Left colon (tissue), 2 donors: ENCODE results near the gene C3. TPM values are rescaled to one million over a fixed set of nuclear protein-coding genes. Genes with fewer than 3 reads are reported as not detected.
"Not testable (repeated sequence)": the region's sequence is repeated elsewhere in the genome, so short reads cannot be mapped to it uniquely, and the experiment has no call there.

Source experiments
- ATAC-seq: fragments of 200-7000 bp; cut with Tn5 transposase; one replicate; pipeline ENCODE4 v1.9.1; 2020; ENCODE audit warnings: mild to moderate bottlenecking, moderate library complexity
- DNase-seq, 2 donors: peaks; one replicate each; pipeline ENCODE4 v3.0.0-alpha.2; 2020
- intact Hi-C, 2 donors: fragments of 100-400 bp; cut with DNase I in 1 of 2; cut with micrococcal nuclease in 1 of 2; formaldehyde crosslinking; loops; one replicate each; pipeline versions ENCODE4 v1.11.2 to v1.14.0; 2022; cut with DNase I, micrococcal nuclease
- total RNA-seq, 2 donors: library from RNA; stranded (reverse); fragmentation: NEBNext Ultra II Directional; extraction: Animal tissue kit (Norgen Biotek cat#: 25700); gene quantifications; one replicate each; pipeline ENCODE4 v1.2.1, GENCODE V29; 2021
- donor health status: DM: no; HTN: no; CAD: no.
- donor health status: DM: yes; HTN: yes; CAD: no.

C3 gene
- total RNA-seq, 2 donors from 2014 or later, result 49.0 to 162 TPM

DNA sequence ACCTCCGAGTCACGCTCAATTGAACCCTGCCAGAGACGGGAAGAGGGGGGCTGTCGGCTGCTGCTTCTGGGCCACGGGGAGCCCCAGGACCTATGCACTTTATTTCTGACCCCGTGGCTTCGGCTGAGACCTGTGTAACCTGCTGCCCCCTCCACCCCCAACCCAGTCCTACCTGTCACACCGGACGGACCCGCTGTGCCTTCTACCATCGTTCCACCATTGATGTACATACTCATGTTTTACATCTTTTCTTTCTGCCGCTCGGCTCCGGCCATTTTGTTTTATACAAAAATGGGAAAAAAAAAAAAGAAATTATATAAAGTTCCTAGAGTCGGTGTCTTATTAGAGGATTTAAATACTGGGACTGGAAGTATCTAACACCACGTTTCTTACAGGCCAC, 30.7 kb upstream of the C3 start:
- intact Hi-C loops, result no loop called here
- ATAC-seq, result no peak
- no peak for DNase-seq

DNA sequence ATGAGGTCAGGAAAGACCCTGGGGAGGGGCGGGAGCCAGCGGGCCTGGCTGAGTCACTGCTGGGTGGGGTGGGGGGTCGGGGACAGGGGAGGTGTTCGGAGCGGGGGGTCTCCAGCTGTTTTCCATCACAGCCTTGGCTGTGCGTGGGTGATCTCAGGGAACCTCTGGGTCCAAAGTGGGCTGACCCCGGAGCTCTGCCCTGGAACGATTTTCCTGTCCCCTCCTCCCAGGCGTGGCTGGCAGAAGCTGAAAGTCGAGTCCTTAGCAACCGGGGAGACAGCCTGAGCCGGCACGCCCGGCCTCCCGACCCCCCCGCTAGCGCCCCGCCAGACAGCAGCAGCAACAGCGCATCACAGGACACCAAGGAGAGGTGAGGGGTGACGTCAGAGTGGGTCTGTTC, 29.6 kb upstream of the C3 start:
- intact Hi-C loops, result no loop called here
- ATAC-seq (no peak), DNase-seq (peak in 1 of 2 donors; percentile 38)

DNA sequence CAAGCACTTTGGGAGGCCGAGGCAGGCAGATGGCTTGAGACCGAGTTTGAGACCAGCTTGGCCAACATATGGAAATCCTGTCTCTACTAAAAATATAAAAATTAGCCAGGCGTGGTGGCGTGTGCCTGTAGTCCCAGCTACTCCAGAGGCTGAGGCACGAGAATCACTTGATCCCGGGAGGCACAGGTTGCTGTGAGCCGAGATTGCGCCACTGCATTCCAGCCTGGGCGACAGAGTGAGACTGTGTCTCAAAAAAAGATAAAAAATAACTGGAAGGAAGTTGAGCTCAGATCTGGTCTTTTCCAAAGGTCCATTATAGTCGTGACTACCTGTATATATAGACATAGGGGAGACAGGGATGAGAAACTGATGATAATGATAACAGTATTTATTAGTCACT, 28.1 kb upstream of the C3 start:
- intact Hi-C loops, result loop anchor here in 1 of 2 donors (10.0 kb wide), 1 partner anchor 106 kb away; no protein-coding TSS in a partner anchor
- DNase-seq, ATAC-seq: not testable (repeated sequence)

DNA sequence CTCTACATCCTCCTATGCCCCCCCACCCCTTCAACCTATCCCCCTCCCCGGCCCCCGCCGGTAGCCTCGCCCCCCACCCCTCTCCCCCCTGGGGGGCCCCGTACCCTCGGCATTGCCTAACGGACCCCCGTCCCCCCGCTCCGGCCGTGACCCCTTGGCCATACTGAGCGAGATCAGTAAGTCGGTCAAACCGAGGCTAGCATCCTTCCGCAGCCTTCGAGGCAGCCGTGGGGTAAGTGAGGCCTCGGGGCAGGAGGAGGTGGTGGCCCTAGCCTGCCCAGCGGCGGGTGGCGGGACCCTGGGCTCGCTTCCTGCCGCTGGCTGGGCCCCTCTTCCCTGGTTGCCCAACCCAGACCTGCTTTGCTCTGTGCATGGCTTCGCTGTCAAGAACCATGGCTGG, 25.5 kb upstream of the C3 start:
- no peak for ATAC-seq
- intact Hi-C loops, result loop anchor here in 1 of 2 donors (10.0 kb wide), 1 partner anchor 109 kb away; no protein-coding TSS in a partner anchor

DNA sequence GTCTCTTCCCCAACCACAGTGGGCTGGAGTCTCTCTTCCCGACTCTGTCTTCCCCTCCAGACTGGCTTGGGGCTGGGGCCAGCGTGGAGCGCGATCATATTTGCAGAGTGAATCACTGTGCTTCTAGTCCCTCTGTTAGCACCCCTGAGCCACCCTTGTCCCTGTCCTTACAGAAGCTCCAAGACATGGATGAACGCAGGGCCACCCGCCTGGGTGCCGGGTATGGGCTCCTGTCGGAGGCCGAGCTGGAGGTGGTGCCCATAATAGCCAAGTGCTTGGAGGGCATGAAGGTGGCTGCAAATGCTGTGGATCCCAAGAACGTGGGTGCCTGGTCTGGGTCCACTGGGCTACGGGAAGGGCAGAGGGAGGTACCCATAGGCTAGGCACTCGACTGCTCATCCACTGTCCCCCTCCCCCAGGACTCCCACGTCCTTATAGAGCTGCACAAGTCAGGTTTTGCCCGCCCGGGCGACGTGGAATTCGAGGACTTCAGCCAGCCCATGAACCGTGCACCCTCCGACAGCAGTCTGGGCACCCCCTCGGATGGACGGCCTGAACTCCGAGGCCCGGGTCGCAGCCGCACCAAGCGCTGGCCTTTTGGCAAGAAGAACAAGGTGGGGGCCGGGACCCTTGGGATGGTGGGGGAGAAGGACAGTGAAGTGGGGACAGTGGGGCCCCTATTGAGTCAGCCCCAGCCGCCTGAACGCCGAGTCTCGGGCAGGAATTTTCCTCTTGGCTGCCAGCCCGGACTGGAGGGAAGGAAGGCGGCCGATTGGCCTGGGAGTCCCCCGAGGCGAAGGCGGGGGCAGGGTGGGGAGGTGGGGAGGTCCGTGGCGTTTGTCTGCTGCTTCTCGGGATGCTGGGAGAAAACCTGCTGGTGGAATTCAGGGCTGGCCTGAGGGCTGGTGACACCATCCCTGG, 24.2 kb upstream of the C3 start:
- ATAC-seq (peak; percentile 72), DNase-seq (peak; percentile 86 to 87)
- intact Hi-C loops, result loop anchor here in 1 of 2 donors (10.0 kb wide), 1 partner anchor 110 kb away; no protein-coding TSS in a partner anchor

More for the DNA sequence above, 25.5 kb upstream of the C3 start:
- no peak for DNase-seq

DNA sequence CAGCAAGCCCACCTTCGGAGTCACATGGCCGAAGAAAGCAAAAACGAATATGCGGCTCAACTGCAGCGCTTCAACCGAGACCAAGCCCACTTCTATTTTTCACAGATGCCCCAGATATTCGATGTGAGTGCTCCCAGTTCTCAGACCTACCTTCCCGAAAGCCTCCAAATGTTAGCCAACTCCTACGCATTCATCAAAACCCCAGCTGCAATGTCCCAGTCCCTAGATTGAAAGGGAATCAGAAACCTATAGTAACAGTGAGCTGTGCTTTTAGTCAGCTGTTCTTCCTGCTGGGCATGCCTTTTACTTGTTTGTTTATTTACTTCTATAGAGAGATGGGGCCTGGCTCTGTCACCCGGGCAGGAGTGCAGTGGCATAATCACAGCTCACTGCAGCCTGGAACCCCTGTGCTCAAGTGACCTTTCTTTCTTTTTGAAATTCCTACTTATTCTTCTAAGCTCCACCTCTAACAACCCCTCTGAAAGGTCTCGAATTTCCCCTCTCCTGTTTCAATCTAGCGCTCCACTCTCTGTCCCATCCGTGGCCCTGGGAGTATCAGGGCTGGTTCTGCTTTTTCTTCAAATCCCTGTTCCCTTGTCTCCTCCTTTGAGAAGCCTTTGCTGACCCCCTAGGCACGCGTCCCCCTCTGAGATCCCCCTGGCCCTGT, 23.4 kb upstream of the C3 start:
- no peak for DNase-seq
- intact Hi-C loops, result loop anchor here in 1 of 2 donors (10.0 kb wide), 1 partner anchor 111 kb away; no protein-coding TSS in a partner anchor
- no peak for ATAC-seq

DNA sequence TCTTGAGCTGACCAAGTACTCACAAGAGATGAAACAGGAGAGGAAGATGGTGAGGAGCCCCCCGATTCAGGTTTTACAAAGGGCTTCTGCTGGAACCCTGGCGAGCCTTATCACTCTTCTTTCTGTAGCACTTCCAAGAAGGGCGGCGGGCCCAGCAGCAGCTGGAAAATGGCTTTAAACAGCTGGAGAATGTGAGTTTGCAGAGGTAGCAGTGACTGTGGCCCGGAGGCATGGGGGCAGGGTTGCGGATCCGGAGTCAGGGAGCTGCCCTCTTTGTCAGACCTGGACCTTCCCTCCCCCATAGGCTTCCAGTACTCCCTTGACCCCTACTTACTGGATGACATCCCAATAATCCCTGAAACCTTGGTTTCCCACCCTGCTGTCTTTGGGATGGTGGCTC, 22.6 kb upstream of the C3 start:
- DNase-seq, result no peak

DNA sequence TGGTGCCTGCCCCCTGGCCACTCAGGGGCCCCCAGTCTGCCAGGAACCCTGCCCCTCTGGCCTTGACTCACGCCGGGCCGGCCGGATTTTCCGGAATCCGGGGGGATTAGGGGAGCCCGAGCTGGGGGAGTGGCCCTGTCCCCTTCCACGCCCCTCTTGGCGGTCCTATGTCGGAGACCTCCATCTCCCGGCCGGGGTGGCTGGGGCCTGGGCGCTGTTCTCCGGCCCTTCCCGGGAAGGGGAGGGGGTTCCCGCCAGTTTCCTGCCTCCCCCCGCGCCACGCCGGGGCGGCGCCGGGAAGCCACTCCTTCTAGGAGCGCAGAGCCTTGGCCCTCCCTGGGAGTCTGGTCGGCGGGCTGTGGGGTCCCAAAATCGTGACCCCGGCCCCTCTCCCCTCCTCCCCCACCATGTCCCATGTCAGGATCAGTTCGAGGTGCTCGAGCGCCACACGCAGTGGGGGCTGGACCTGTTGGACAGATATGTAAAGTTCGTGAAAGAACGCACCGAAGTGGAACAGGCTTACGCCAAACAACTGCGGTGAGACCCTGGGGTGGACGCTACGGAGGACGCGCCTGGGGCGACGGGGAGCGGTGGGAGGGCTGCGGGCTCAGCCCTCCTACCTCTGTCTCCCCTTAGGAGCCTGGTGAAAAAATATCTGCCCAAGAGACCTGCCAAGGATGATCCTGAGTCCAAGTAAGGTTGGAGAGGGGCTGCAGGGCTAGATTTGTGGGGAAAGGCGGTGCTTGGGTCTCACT, 20.3 kb upstream of the C3 start:
- intact Hi-C loops, result loop anchor here in 1 of 2 donors (10.0 kb wide), 1 partner anchor 114 kb away; no protein-coding TSS in a partner anchor
- DNase-seq (peak; percentile 69 to 73), ATAC-seq (no peak)

More for the DNA sequence above, 22.6 kb upstream of the C3 start:
- intact Hi-C loops, result loop anchor here in 1 of 2 donors (10.0 kb wide), 1 partner anchor 112 kb away; no protein-coding TSS in a partner anchor
- no peak for ATAC-seq

DNA sequence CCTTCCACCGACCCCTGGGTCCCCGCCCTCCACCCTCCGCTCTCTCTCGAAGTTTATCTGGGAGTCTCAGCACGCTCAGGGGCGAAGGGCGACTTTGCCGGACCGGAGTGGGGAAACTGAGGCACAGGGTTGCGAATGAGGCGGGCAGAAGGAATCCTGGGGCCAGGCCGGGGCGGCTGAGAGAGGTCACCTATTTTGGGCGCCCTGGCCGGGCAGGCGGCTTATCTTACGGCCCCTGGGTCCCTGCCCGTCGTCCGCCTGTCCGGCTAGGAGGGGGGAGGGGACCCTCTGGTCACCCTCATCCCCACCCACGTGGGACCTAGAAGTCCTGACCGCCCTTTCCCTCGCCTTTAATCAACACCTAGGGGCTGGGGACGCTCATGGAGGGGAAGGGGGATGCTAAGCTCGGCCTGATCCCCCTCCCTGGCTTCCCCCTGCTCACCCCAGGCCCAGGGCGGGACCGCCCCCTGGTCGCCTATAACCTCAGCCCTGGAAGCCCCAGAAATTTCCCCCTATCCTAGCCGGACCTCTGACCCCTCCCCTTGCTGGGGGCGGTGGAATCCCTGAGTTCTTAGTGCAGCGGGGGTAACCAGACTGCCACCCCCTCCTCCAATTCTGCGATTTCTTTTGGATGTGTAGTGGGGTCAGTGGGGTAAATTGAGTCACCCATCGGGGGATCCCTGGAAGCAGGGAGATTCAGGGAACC, 19.6 kb upstream of the C3 start:
- peak; percentile 60 to 72 for DNase-seq
- ATAC-seq, result no peak
- intact Hi-C loops, result loop anchor here in 1 of 2 donors (10.0 kb wide), 1 partner anchor 115 kb away; no protein-coding TSS in a partner anchor

DNA sequence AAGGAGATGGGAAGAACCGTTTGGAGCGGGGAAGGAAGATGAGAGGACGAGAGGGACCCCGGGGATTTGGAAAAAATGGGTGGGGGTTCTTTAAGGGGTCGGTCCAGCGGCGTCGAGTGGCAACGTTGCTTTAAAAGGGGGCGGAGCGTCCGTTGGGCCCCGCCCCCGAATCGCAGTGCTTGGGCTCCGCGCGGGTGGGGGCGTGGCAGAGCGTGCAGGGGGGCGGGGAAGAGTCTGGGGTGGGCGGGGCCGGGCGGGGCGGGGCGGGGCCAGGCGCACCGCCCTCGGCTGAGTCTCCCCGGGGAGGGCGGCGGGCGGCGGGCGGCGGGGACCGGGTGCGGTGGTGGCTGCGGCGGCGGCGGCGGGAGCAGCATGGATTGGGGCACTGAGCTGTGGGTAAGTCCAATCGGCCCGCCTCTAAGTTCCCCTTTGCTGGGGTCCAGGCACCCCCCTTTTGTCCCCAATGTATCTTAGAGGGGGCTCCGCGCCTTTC, 19.0 kb upstream of the C3 start, which contains the start of gene TRIP10:
Gene TRIP10 (plus strand): TSS at position 291 of the 493 bp plus-strand sequence. CDS start 82 bp downstream, at position 373.
- intact Hi-C loops, result no loop called here
- peak; percentile 79 to 91 for DNase-seq
- ATAC-seq, result peak; percentile 41

DNA sequence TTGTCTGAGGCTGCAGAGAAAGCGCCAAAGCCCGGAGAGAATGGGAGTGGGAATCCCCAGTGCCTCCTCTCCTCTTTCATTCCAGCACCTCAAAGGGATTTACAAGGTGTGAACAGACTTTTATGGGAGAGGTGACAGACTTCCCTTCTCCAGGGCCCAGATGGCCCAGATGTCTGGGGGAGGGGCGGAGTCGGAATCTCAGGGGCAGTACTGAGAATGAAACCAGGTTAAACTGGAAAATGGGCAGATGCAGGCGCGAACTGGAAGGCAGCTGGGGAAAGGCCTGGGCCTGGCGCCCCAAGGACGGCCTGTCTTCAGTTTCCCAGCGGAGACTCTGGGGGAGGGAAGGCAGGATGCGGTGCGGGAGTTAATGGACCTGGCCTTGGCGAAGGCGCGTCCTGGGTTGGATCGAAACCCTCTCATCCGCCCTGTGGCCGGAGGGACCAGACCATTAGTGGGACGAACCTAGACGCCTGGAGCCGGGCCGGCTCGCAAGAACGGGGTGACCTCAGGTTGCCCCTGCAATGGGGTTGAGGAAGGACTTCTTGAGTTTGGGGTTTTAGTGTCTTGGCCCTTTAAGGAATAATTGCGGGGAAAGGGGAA, 18.4 kb upstream of the C3 start:
- ATAC-seq (peak; percentile 19), DNase-seq (peak; percentile 80 to 86)
- intact Hi-C loops, result no loop called here

DNA sequence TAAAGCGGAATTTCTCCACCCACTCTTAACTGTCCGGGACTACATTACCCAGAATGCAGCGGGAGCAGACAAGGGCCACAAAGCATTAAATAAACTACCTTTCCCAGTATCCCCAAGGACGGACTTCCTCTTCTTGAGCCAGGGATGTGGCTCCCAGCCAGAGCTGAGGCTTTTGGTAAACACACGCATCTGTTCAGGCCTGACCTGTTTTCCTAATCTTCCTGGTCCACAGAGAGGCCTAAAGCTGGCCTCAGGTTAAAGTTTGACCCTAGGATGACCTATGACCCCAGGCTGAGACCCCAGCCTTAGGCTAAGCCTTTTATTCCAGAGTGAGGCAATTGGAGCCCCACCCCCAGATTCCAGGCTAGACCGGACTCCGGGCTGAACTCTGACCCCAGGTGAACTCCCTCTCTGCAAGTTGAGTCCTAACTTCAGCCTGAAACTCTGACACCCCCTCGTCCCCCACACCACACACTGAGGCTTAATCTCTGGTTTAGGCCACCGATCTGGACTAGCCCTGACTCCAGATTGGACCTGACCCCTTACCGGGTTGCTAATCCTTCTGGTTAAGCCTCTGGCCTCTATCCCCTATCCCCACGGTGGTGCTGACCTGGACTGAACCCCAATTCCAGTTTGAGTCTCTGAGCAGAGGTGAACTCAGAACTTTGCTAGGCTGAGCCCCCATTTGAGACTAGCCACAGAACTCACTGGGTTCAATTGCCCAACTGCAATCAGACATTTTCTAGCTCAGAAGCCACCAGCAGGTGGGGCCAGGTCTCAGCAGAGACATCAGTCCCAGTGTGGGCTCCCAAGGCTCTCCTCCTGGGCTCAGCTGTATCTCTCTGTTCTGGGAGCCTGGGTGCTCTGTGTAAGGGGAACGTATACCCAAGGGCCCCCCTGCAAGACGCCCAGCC, 17.7 kb upstream of the C3 start:
- peak; percentile 47 for ATAC-seq
- DNase-seq, result peak; percentile 96 to 99
- intact Hi-C loops, result no loop called here

DNA sequence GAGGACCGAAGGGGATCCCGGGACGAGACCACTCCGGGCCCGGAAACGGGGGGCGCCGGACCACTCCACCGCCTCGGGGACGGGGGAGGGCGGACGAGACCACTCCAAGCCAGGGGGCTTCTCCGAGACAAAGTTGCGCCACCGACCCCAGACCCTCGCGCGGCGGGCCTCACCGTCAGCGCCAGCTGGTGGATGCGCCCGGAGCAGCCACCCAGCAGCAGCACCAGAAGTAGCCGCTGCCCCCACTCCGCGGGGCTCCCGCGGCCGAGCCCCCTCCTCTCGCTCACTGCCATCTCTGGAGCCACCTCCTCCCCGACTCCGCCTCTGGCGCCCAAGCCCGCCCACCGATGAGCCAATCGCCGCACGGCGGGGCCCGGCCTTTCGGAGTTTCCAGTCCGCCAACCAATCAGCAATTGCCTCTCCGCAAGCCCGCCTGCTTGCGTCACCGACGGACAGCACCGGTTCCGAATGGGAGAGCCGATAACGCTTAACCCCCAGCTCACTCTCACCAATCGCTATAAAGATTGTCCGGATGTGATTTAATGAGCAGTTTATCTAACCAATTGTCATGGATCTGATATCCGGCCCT, 16.9 kb upstream of the C3 start, which contains the start of gene GPR108:
Gene GPR108 (minus strand): TSS at position 297 of the 589 bp plus-strand sequence. CDS start 4 bp downstream, at position 293.
- ATAC-seq, result peak; percentile 64
- intact Hi-C loops, result no loop called here

DNA sequence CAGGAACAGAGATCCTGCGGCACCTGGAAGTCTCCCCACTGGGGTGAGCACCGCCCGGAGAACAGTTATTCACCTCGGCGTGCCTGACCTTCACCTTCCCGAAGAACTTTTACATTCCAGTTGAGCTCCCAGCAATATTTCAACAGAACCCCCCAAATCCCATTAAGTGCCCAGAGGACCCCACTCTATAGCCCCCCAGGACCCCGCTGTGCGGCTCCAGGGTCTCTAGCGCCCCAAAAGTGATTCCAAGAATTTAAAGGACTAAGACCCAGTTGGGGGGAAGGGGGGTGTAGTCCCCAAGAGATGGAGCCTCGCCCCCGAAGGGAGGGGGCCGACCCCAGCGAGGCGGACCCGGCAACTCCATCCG, 16.4 kb upstream of the C3 start:
- intact Hi-C loops, result no loop called here

More for the DNA sequence above, 16.9 kb upstream of the C3 start, which contains the start of gene GPR108:
- peak; percentile 99 to 100 for DNase-seq

DNA sequence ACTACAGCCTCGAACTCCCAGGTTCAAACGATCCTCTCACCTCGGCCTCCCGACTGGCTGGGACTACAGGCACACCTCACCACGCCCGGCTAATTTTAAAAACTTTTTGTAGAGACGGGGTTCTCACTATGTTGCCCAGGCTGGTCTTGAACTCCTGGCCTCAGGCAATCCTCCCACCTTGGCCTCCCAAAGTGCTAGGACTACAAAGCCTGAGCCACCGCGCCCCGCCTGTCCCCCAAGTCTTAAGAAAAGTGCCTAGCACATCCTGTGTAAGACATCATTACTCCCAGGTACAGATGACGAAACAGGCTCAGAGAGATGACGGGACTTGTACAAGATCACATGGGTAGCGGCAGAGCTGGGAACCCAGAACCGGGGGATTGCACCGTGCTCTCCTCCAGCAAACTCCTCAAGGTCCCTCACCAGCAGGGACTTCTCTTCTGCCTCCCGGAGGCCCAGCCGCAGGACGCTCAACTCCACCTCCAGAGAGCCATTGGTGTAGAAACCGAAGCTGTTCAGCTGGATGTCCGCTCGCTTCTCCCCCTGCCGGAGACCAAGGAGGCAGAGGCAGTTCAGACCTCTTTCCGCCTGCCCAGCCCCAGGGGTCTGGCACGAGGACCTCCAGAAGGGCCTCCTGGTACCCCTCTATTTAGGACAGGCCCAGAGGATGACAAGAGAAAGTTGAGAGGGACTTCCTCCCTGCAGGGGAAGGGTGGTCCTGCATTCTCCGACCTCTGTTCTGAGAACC, 15.9 kb upstream of the C3 start:
- intact Hi-C loops, result no loop called here
- DNase-seq (peak; percentile 83 to 85), ATAC-seq (peak; percentile 20)

More for the DNA sequence above, 16.4 kb upstream of the C3 start:
- DNase-seq (no peak), ATAC-seq (no peak)
